NT2/D1 (cell line): ENCODE measurements around the gene MASTL.

Experiments used
- DNase-seq: peaks from one replicate; pipeline ENCODE4 v3.0.0-alpha.2; 2011; ENCODE audit warnings: low read depth, low spot score
- H3K27me3 ChIP-seq: 2 replicates; pipeline ENCODE4 v1.6.0; 2011; ENCODE audit warnings: mild to moderate bottlenecking; ENCODE audit not compliant: insufficient read length, insufficient read depth
- H3K36me3 ChIP-seq: 2 replicates; pipeline ENCODE4 v1.6.1; 2011; ENCODE audit warnings: mild to moderate bottlenecking, low read length, mixed read lengths; ENCODE audit not compliant: insufficient read depth, insufficient read length
- H3K4me1 ChIP-seq: 2 replicates; pipeline ENCODE4 v1.5.1; 2011; ENCODE audit not compliant: insufficient read depth, insufficient read length
- H3K4me3 ChIP-seq: 2 replicates; pipeline ENCODE4 v1.5.1; 2011; ENCODE audit warnings: low read depth; ENCODE audit not compliant: insufficient read length
- H3K9ac ChIP-seq: 2 replicates; pipeline ENCODE4 v1.6.0; 2011; ENCODE audit warnings: low read depth; ENCODE audit not compliant: insufficient read length
- H3K9me3 ChIP-seq: 2 replicates; pipeline ENCODE4 v1.5.1; 2011; ENCODE audit warnings: mild to moderate bottlenecking, low read length; ENCODE audit not compliant: insufficient read depth
- SUZ12 ChIP-seq: IDR thresholded peaks from 2 replicates; pipeline ENCODE4 v1.6.1; 2011; ENCODE audit not compliant: insufficient read length, insufficient read depth; ENCODE audit errors: extremely low read depth
- YY1 ChIP-seq: IDR thresholded peaks from 2 replicates; pipeline ENCODE4 v1.6.1; 2011; ENCODE audit not compliant: insufficient read length, insufficient read depth
- ZNF274 ChIP-seq: IDR thresholded peaks from 2 replicates; pipeline ENCODE4 v1.6.1; 2011; ENCODE audit warnings: mild to moderate bottlenecking, low read depth, low read length

The MASTL gene

DNA sequence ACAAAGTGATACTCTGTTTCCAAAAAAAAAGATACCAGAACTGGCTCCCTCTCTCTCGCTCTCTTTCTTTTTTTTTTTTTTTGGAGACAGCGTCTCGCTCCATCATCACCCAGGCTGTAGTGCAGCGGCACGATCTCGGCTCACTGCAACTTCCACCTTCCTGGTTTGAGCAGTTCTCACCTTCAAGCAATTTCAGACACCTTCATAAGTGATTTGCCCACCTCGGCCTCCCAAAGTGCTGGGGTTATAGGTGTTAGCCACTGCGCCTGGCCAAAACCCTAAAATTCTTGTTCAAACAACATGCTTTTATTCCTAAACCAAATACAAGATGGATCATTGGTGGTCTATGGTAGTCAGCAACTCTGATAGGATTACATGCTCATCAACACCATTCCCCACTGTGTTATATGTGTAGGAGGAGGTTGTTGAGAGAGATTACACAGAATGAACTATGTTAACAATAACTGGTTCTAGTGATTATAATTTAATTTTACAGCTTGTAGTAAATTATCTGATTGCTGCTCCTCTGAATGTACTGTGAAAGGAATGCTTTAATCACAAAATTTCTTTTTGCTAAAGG, 69.9 kb downstream of the MASTL start:
- no peak overlapping the region for H3K4me3 ChIP-seq
- TF ChIP-seq YY1 (no peak), ZNF274 (no peak), SUZ12 (no peak)
- H3K36me3 ChIP-seq: peaks cover 12% of the 10 kb centered on the region
- H3K27me3 ChIP-seq: no peaks in the 10 kb centered on the region
- H3K9me3 ChIP-seq: no peaks in the 10 kb centered on the region
- no peak for DNase-seq
- no peak overlapping the region for H3K9ac ChIP-seq
- H3K4me1 ChIP-seq: no peaks in the 10 kb centered on the region

DNA sequence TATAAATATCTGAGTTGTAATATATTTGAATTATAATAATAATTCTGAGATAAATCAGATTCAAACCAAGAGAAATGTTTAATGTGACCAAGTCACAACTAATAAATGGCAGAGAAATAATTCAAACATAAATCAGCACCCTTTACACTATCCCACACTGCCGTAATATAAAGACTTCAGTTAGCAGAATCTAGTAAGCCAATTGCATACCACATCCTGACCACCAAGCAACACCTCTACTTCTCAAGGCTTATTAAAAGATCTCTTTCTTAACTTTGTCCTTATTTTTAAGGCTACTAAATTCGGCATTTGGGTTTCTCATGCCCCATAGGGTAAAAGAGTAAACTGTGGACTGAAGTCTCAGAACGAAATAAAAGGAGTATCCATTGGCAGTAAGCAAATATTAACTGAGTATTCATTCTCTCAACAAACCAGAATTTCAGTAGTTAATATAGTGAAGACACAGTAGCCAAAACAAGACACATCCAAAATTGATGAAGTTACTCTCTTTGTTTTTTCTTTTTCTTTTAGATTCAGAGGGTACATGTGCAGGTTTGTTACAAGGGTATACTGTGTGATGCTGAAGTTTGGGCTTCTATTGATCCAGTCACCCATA, 70.6 kb downstream of the MASTL start:
- DNase-seq: no peak
- H3K4me3 ChIP-seq: no peak overlapping the region
- TF ChIP-seq YY1: no peak
- TF ChIP-seq SUZ12: no peak
- no peak for TF ChIP-seq ZNF274

DNA sequence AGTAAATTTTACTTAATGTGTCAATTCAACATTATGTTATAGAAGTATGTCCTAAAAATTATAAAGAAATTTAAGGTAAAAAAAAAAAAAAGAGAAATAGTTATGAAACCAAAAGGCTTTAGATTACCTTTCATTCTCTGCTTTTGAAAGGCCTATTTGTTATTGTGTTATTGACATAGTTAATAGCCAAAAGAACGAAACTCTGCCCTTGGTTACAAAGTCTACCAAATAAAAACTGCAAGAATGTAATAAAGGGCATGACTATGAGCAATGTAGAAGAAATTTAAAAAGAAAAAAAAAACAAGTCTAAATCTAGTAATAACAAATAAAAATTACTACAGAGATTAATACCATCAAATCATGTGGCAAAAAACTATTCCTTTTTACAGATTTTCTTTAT, 74.9 kb downstream of the MASTL start:
- no peak overlapping the region for H3K4me3 ChIP-seq
- no peak for TF ChIP-seq ZNF274
- TF ChIP-seq YY1: no peak
- no peak for TF ChIP-seq SUZ12
- no peak overlapping the region for H3K9ac ChIP-seq
- H3K27me3 ChIP-seq: no peaks in the 10 kb centered on the region
- no peak for DNase-seq
- no peaks in the 10 kb centered on the region for H3K4me1 ChIP-seq
- H3K36me3 ChIP-seq: peaks cover 6% of the 10 kb centered on the region
- no peaks in the 10 kb centered on the region for H3K9me3 ChIP-seq

More for the DNA sequence above, 70.6 kb downstream of the MASTL start:
- Histone ChIP-seq H3K27me3 (no peaks in the 10 kb centered on the region), H3K9me3 (no peaks in the 10 kb centered on the region), H3K36me3 (peaks cover 9% of the 10 kb centered on the region), H3K9ac (no peak overlapping the region), H3K4me1 (no peaks in the 10 kb centered on the region)

DNA sequence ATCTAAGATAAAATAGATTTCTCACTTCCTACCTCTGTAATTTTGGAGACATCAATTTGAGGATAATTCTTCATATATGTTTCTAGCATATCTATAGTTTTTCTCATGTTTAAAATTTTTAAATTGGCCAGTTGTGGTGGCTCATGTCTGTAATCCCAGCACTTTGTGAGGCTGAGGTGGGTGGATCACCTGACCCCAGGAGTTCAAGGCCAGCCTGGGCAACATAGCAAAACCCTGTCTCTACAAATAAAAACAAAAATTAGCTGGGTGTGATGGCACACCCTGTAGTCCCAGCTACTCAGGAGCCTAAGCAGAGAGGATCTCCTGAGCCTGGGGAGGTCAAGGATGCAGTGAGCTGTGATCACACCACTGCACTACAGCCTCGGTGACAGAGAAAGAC, 80.6 kb downstream of the MASTL start:
- TF ChIP-seq ZNF274 (no peak), YY1 (no peak), SUZ12 (no peak)
- Histone ChIP-seq H3K9ac (no peak overlapping the region), H3K36me3 (peaks cover 8% of the 10 kb centered on the region), H3K9me3 (no peaks in the 10 kb centered on the region), H3K4me1 (no peaks in the 10 kb centered on the region), H3K4me3 (no peak overlapping the region), H3K27me3 (no peaks in the 10 kb centered on the region)
- DNase-seq: no peak
